NCI-H2029 treated with DMSO at 0.1 percent for 48 hours (cell line): ENCODE measurements around the gene PSMD13.

ENCODE experiments used
- DNase-seq: peaks from one replicate; lab custom pipeline; 2025; lab: John Stamatoyannopoulos, UW

The PSMD13 gene

DNA sequence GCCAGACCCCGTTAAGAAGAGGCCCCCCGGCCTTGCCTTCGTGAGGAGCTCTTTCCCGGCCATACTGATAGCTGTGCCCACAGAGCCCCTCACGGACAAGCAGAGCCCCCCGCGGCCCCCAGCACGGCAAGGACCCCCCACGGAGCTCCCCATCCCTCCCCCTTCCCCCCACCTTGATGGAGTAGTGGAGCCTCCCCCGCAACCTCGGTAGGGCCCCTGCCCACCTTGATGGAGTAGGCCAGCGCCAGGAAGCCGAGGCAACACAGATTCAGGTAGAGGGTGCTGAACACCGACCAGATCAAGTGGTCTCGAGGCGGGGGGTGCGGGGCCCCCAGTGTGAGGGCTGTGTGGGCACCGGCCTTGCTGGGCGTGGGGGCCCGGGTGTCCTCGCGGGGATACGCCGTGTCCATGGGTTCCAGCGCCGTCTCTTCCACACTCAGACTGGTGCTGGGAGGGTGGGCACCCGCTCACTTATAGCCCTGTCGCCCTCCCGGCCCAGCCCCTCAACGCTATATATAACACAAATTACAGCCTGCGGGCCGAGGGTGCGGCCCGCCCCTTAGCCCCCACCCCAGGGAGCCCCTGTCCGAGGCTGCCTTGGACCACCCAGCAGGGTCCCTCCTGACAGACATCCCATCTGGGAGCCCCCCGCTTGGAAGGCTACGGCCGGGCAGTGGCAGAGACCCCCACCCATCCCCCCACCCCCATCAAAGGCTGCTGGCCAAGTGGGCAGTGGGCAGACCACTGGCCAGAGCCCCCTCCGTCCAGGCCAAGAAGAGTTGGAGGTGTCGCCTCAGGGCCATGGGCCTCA is 62.5 kb downstream of the PSMD13 start, which contains the start of gene IFITM5:
TSS of gene IFITM5 (minus strand) at position 446 of the 811 bp plus-strand sequence. CDS start at position 410, 36 bp downstream.
- no peak for DNase-seq

DNA sequence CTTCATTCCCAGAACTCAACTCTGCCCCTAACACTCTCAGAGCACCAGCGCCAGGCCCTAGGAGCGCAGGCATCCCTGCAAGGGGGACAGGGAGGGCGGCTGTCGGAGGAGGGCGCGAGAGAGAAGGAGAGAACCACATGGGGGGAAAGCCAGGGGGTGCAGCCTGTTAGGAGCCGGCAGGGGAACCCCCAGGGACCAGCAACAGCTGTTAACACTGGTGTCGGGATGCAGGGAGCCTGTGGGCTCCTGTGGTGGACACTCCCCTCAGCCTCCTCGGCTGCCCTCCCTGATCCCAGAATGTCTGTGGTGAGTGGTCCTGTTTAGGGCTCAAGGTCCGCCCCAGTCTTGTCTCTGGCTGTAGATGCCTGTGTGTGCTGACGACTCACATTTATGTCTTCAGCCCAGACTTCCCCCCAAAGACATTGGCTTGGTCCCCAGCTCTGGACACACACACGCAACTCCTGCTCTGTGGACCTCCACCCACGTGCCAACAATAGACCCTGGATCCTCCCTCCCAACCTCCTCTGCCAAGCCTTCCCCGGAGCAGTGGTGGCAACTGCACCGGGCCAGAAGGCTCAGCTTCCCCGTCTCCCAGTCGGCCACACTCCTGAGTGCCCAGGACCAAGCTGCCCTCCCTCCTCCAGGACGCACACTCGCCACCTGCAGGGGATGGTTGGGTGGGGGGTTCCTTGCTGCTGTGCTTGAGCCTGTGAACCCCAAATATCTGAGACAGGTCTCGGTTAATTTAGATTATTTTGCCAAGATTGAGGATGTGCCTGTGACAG is 63.4 kb downstream of the PSMD13 start:
- no peak for DNase-seq
